Measurements from ENCODE around the gene GNAI2. TPM values are rescaled to one million over a fixed set of nuclear protein-coding genes. Genes with fewer than 3 reads are reported as not detected.
"Not testable (repeated sequence)": the region's sequence is repeated elsewhere in the genome, so short reads cannot be mapped to it uniquely, and the experiment has no call there.

GNAI2 gene
- total RNA-seq, 1 experiment from 2014 or later = 259 TPM

GRCh38 chr3:50226888-50227389, 9.1 kb upstream of the GNAI2 start:
- DNase-seq (ENCODE audit: low read depth) = peak; percentile 65

DNA sequence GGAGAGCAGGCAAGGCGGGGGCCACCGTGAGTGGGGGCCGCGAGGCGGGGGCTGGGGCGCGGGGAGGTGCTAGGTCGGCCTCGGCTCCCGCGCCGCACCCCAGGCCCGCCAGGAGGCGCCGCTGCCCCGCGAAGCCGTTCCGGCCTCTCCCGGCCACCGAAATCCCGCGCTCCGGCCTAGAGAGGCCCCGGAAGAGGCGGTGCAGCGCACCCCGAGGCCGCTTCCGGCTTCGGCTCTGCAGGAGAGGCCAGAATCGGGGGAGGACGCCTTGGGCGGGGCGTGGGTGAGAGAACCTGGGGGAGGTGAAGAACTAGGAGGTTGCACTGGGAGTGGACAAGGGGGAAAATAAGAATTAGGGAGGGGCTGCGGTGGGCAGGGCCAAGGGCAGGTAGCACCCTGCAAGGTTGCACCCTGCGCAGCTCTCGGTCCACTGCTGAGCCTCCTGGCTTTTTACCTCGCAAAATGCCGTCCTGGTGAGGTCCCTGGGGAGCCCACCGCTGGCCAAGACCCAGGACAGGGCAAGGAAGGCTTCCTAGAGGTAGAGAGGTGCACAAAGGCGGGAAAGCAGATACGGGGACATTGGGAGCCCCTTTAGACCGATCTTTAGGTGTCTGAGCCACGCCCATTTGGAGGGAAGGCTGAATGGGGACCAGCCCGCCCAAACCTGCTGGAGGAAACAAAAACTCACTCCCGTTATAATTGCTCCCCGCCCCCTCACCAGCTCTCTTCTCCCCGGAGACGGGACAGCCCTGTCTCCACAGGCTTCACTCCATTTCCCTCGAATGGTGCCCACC, 8.4 kb upstream of the GNAI2 start:
- peak; percentile 89 for DNase-seq (ENCODE audit: low read depth)

DNA sequence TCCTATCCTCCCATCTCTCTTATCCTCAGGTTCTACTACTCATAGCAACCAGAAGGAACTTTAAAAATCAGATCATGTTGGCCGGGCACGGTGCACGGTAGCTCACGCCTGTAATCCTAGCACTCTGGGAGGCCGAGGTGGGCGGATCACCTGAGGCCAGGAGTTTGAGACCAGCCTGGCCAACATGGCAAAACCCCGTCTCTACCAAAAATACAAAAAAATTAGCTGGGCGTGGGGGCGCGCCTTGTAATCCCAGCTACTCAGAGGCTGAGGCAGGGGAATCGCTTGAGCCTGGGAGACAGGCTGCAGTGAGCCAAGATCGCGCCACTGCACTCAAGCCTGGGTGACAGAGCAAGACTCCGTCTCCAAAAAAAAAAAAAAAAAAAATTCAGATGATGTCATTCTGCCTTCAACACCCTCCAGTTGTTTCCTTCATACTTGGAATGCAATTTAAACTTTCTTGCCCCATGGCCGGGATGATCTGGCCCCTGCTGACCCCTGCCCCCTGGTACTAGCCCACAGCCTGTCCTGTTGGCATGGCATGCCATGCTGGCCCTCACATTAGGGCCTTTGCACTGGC, 7.7 kb upstream of the GNAI2 start:
- DNase-seq (ENCODE audit: low read depth) = not testable (repeated sequence)

DNA sequence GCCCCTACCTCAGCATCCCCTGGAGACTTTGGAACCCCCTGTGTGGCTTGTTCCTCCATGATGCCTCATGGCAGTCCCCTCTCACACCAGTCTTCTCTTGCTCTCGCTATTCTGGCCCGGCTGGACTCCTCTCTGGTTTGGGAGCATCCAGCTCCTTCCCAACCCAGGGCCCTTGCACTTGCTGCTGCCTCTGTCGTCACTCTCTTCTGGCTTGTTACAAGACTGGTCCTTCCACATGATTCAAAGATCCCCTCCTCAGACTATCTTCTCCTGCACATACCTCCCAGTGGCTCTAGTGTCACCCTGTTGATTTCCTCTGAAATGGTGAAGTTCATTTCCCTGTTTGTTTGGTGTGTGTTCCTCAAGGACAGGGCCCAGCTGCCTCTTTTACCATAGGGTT, 6.5 kb upstream of the GNAI2 start:
- no peak for DNase-seq (ENCODE audit: low read depth)

DNA sequence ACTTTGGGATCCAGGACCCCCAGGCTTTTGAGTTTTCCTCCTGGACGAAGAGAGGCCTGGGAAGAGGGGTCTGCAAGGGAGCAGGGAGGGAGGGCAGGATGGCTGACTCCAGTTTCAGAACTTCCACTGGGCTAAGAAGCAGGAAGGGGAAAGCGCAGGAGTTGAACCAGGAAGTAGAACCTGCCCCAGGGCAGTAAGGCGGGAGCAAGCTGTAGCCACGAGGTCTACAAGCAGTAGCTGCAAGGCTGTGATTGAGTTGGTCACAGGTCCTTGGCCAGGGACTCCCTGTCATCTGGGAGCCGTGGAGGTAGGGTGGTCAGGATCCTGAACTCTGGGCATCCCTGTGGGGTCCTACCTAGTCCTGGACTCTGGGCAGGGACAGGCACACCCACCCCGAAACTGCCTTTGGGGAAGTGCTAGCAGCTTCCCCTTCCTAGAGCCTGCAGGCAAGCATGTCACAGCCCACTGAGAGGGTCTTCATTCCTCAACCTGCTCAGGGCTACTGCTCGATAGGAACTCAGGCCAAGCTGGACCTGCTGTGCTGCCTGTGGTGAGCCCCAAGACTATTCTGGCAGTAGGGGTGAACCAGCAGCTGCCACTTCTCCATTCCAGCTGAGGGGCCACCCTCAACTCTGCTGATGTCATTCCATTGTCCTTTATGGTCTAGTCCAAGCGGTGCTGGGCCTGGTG, 5.8 kb upstream of the GNAI2 start:
- DNase-seq (ENCODE audit: low read depth) = no peak

DNA sequence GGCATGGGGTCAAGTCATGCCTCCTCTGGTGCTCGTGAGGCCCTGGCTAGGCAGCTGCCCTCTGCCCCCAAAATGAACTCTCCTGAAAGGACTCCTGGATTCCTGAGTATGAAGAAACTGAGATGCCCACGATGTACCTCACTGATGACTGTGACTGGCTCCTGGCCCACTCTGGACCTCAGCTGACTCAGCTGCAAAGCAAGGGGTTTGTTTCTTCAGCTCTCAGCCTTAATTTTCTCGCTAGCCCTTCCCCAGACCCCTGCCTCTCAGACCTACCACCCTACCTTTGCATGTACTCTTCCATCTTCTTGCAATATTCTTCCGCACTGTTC, 5.2 kb upstream of the GNAI2 start:
- no peak for DNase-seq (ENCODE audit: low read depth)

DNA sequence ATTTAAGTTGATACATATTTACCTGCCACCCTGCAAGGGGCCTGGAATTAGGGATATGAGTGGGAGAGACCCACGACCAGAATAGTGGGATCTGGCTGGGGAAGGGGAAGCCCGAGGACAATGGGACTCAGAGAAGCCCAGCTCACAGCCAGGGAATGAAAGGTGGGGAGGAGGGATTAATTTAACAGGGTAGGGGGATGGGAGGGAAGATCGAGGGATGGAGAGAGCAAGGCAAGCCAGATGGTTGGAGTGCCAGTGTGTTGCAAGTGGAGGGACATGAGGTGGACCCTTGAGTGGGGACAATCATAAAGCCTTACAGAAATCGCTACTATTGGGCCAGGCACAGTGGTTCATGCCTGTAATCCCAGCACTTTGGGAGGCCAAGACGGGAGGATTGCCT, 4.4 kb upstream of the GNAI2 start:
- no peak for DNase-seq (ENCODE audit: low read depth)

GRCh38 chr3:50232303-50232702, 3.7 kb upstream of the GNAI2 start:
- DNase-seq (ENCODE audit: low read depth) = no peak

DNA sequence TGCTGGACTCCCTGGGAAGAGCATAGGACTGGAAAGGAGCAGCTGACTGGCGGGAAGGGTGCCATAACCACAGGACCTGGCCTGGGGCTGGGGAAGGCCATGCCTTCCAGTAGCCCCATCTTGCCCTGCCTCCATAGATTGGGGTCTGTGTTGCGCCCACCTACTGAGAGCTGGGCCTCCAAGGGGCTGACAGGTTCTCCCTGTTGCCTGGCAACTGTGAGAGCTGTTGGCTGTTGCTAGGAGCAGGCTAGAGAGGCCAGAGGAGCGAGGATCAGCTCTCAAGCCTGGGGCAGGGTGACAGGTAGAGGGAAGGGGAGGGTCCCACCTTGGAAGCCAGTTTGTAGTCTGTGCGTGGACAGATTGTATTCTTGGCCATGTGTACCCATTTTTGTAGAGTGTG, 2.8 kb upstream of the GNAI2 start:
- DNase-seq (ENCODE audit: low read depth) = no peak

DNA sequence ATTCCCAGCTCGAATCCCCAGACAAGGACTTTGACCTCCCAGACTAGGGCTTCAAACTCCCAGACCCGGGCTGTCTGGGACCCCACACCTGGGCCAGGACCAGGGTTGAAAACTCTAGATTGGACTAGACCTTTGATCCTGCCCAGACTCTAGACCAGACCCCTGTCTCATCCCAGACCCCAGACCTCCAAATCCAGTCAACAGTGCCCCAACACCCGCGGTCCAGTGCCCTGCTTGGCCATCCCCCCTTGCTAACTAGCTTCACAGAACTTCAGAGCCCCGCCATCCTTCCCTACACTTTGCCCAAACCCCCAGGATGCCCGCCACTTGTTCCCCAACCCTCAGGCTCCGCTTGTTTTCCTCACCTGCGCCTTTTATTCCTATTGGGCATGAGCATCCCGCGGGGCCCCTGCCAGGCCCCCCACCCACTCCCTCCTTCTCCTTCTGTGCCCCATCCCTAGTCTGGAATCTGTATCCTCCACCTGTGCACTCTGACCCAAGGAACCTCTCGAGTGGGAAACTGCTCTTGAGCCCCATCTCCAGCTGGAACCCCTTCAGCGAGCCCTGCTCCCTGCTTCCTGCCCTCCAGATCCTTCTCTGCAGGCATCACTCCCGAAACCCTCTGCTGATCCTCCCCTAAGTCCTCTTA, 604 bp downstream of the GNAI2 start:
- no peak for DNase-seq (ENCODE audit: low read depth)

DNA sequence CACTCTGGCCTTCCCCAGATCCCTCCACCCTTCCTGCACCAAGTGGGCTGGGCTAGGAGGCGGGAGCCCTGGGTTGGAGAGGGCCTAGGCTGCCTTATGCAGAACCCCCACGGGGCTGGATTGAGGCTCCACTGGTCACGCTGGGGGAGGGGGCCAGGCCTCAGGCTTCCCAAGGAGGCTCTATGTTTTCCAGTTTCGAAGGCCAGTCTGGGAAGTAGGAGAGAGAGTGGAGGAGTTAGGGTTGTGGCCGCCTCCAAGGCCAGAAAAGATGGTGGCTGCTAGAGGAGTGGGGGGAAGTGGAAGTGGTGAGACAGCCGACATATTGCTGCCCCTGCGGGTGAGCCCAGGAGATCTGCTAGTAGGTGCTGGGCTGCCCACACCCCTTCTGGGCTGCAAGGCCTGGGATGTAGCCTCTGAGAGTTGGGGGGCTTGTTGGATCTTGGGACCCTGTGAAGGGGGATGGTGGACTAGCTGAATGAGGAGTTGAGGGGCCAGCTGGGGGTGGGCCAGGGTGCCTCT, 1.2 kb downstream of the GNAI2 start:
- DNase-seq (ENCODE audit: low read depth) = peak; percentile 47

DNA sequence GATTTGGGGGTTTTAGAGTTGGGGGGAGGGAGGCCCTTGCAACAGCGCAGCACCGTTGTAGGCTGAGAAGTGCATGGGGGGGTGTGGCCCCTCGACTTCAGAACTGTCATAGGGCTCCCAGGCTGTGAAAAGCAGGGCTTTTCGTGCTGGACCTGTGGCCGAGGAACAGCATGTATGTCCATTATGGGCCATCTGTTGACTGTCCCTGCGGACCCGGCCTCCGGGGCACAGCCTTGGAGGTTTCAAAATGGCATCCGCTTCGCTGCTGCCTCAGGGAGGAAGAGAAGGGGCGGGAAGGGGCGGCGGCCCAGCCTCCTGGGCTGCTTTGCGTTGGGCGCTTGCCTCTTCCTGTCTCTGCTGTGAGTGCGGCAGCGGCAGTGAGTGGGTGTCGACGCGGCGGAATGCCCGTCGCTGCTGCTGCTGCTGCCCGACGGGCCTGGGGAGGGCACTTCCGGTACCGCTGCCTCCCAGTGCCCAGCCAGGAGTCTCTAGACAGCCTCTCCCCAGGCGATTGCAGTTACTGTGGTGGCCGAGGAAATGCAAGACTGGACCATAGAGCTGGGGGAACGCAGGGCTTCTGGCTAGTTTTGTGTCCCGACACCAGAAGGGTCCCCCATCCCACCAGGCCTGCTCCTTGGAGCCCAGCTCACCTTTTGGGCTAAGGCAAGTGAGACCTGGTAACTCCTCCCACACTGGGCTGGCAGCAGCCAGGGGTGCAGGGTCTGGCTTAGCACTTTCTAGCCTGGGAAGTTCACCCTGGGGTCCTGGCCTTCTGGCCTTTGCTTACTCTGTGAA, 1.9 kb downstream of the GNAI2 start:
- DNase-seq (ENCODE audit: low read depth) = peak; percentile 86

- DNase-seq (ENCODE audit: low read depth) = peak; percentile 52
These were observed 2.6 kb downstream of the GNAI2 start for GRCh38 chr3:50238549-50239026.

DNA sequence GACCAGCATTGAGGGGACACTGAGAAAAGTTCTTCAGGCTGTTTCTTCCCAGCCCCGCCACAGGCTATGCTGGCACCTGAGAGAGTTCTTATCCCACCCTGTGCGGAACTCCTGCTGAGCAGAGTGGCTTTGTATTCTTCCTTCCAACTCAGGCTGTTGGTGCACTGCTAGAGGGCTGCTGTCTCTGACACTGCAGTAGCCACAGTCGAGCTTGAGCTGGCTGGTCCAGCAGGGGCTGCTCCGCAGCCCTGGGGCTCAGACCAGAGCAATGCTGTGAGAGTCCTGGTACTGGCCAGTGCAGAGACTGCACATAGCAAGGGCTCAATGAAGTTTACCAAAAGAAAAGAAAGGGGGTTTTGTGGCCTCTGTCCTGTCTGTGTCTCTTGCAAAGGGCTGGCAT, 3.6 kb downstream of the GNAI2 start:
- DNase-seq (ENCODE audit: low read depth) = no peak

GRCh38 chr3:50241163-50241562, 5.2 kb downstream of the GNAI2 start:
- no peak for DNase-seq (ENCODE audit: low read depth)

DNA sequence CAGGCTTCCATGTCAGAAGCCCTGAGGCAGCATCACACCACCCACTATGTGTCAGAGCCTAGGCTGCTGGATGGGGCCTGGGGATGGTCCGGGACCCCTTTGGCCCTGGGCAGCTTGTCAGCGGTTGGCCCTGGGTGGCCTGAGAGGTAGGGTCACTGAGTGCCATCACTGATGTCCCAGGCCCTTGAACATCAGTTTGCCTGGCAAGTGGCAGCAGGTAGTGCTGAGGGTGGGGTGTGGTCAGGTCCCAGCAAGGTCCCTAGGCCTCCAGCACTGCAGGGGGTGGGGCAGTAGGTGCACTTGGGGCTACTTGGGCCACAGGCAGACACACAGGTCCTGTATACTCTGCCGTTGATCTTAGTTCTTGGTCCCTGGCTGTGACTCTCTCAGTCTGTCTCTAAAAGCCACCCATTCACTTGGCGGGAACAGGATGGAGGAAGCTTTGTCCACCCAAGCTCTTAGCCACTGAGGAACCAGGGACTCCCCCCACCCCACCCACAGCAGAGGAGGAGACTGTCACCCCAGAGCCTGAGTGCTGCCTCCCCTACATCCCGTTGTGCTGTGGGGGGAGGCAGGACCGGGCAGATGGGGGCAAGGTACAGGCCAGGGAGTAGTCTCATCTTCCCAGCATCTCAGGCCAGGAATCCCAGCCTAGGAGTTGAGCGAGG, 5.8 kb downstream of the GNAI2 start:
- no peak for DNase-seq (ENCODE audit: low read depth)

- no peak for DNase-seq (ENCODE audit: low read depth)
These were observed 6.4 kb downstream of the GNAI2 start for GRCh38 chr3:50242381-50242770.

DNA sequence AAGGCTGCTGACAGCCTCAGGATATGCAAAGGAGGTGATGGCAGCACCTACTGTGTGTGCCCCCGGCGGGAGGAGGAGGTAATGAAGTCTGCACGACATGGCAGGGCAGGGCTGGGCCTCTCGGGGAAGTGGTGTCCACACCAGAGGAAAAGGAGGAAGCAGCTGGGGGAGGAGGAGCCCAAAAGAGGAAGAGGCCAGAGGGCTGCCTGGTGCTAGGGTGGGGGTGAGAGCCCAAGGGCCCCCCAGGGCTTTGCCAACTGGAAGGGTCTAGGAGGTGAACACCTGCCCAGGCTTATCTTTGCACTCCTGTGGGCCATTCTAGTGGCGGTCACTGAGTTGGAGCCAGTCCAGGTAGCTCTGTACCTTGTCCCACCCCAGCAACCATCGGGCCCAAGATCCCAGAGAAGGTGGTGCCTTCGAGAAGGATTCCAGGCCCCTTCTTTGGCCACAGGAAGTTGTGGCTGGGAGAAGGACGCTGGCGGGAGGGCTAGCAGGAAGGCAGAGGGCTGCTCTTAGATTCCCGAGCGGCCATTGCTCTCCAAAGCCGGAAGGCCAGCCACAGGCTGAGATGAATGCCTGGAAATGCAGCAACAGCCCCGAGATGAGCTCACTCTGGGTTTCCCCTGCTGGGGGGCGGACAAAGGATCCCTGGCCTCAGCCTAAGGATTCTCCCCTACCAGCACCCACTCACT, 7.0 kb downstream of the GNAI2 start:
- peak; percentile 56 for DNase-seq (ENCODE audit: low read depth)

- no peak for DNase-seq (ENCODE audit: low read depth)
These were observed 7.5 kb downstream of the GNAI2 start for GRCh38 chr3:50243543-50243895.

DNA sequence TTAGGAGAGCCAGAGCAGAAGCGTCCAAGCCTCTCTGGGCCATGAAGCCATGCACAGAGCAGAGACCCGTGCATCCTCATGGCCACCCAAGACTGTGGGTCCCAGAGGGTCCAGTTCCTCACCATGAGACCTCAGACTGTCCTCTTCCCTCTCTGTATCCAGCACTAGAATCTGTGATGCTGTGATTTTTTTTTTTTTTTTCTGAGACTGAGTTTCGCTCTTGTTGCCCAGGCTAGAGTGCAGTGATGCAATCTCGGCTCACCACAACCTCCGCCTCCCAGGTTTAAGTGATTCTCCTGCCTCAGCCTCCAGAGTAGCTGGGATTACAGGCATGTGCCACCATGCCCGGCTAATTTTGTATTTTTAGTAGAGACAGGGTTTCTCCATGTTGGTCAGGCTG, 8.8 kb downstream of the GNAI2 start:
- DNase-seq (ENCODE audit: low read depth) = not testable (repeated sequence)

All from M059J (cell line).